Anterior cingulate cortex (tissue), 58 donors: ENCODE results near the gene TERT.
"Not testable (repeated sequence)": the region's sequence is repeated elsewhere in the genome, so short reads cannot be mapped to it uniquely, and the experiment has no call there.

Experiments used
- DNase-seq, 58 donors: peaks; one replicate each; lab custom pipeline; 2025; lab: John Stamatoyannopoulos, UW

The TERT gene

GRCh38 chr5:1294835-1295649 lies at the start of gene TERT:
Gene TERT, minus strand, starts transcription at chr5:1295068. Its CDS starts 79 bp downstream, at chr5:1294989.
- DNase-seq: peak in 1 of 58 donors; percentile 24

DNA sequence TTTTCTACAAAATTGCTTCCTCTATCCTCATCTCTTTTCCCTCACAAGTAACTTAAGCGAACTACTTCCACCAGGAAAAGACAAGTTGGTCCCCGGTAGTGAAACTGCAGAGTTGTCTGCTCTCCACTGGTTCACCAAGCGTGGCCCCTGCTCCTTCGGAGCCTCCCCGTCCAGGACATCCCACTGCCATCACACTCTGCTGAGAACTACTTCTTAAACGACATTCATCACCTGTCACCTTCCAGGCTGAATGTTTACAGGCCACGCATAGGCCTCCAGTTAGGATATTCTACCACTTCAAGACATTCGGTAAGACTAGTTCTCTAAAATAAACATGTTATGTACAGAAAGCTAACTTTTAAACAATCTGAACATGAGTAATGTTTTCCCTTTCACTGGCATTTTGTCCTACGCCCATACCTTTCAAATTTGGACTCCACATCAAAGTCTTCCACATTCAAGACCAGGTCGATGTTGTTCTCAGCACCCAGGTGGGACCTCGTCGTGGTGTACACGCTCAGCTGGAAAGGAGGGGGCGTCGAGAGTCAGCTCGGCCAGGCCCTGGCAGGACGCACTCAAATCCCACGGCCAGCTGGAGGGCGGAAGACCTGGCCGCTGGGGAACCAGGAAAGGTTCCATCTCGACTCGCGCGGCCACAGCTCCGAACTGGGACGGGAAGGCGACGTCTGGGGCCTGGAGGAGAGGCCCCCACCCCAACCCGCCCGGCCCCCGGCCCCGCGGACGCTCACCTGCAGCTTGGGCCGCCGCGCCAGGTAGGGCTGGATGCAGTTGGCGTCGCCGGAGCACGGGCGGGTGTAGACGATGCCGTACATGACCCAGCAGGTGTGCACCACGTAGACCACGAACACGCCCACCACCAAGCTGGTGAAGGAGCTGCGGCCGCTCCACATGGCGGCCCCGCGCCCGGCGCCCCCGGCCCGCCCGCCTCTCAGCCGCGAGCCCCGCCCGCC lies 49.3 kb upstream of the TERT start:
- DNase-seq: no peak

GRCh38 chr5:1343315-1343751 lies 48.5 kb upstream of the TERT start:
- DNase-seq: no peak

DNA sequence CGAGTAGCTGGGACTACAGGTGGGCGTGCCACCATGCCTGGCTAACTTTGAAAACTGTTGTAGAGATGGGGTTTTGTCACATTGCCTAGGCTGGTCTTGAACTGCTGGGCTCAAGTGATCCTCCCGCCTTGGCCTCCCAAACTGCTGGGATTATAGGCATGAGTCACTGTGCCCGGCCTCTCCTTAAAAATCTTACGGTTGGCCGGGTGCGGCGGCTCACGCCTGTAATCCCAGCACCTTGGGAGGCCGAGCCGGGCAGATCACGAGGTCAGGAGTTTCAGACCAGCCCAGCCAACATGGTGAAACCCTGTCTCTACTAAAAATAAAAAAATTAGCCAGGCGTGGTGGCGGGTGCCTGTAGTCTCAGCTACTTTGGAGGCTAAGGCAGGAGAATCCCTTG lies 47.8 kb upstream of the TERT start:
- not testable (repeated sequence) for DNase-seq

DNA sequence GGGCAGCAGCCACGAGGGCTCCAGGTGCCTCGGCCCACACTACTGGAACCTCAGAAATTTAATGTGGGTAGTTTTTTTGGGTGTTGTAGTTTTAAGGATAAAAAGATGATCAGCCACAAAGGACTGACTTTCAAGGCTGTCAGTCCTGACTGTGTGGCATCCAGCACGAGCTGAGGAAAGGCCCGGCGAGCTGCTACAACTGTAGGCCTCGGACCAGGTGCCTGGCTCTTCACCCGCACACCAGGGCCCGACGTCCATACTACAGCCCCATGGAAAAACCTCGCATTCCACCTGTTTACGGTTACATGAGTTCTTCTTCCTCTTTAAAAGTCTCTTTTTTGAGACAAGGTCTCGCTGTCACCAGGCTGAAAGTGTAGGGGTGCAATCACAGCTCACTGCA lies 47.4 kb upstream of the TERT start:
- DNase-seq: no peak

GRCh38 chr5:1341863-1342262 lies 47.0 kb upstream of the TERT start:
- DNase-seq: no peak

DNA sequence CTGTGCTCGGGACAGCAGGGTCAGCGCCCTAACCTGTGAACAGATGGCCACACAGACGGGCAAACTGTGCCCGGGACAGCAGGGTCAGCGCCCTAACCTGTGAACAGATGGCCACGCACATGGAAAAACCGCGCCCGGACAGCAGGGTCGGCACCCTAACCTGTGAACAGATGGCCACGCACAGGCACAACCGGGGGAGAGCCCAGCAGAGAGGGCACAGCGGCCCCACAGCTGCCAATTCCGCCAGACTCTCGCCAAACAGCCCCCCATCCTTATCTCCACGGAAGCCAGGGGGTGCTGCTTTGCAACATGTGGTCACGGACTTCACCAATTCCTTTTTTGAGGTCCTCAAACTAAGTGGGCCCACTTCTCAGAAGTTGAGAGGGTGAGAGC lies 44.9 kb upstream of the TERT start:
- not testable (repeated sequence) for DNase-seq

- DNase-seq: not testable (repeated sequence)
These were observed 44.4 kb upstream of the TERT start for GRCh38 chr5:1339139-1339817.

- DNase-seq: no peak
These were observed 43.7 kb upstream of the TERT start for GRCh38 chr5:1338506-1339070.

DNA sequence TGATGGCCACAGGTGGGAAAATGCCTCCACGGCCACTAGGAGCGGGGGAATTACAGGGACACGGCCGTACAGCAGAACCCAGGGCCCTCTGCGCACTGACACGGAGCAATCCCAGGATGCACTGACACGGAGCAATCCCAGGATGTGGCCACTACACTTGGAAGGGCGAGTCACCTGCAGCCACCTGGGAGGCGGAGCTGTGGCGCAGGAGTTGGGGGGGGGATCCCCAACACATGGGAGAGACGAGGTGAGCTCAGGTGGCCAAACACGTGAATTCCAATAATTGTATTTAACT lies 43.3 kb upstream of the TERT start:
- no peak for DNase-seq

GRCh38 chr5:1337489-1338195 lies 42.8 kb upstream of the TERT start:
- no peak for DNase-seq

DNA sequence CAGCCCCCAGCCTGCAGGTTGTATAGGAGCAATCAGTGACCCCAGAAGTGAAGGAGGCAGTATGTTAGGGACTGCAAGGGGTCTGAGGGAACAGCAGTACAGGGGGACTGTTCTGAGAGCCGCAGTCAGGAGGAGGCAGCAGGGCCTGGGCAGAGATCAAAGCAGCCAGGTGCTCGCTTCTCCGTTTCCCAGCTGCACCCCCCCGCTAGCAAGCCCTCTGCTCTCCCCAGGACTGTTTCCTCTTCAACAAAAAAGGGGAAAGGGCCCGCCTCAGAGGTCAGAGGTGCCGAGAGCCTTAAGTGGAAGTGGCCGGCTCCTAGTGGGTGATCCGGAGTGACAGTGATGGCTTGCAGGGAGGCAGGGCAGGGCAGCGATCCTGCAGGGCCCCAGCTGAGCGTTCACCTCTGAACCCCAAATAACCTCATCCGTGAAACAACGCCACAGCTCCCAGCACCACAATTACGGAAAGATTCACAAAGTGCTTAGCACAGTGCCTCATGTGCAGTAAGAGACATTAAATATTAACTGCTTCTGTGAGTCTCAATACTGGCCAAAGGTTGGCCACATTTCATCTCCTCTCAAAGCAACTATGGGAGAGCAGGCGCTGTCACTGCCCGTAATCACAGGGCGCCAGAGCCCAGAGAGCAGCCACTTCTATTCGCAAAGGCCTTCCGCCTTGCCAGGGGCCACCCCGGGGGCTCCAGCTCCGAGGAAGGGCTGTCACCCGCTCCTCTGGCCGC lies 42.1 kb upstream of the TERT start:
- DNase-seq: no peak

DNA sequence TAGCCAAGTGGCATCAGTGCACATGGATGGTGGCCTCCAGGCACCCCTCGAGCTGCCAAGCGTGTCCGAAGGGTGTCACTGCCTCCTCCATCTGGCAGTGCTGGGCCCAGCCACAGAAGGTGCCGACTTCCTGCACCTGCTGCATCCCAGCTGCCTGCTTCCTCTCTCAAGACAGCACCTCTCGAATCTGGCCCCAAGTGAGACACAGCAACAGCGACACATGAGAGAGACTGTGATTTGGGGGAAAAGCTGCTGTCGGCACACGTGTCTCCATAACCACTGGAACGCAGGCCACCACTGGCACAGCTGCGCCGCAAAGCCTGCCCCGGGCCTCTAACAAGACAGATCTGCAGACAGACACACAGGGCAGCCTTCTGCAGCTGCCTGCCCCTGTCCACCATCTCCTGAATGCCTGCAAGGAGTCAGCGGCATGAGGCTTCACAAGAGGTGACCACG lies 41.3 kb upstream of the TERT start:
- no peak for DNase-seq

GRCh38 chr5:1335540-1336095 lies 40.8 kb upstream of the TERT start:
- DNase-seq: no peak

DNA sequence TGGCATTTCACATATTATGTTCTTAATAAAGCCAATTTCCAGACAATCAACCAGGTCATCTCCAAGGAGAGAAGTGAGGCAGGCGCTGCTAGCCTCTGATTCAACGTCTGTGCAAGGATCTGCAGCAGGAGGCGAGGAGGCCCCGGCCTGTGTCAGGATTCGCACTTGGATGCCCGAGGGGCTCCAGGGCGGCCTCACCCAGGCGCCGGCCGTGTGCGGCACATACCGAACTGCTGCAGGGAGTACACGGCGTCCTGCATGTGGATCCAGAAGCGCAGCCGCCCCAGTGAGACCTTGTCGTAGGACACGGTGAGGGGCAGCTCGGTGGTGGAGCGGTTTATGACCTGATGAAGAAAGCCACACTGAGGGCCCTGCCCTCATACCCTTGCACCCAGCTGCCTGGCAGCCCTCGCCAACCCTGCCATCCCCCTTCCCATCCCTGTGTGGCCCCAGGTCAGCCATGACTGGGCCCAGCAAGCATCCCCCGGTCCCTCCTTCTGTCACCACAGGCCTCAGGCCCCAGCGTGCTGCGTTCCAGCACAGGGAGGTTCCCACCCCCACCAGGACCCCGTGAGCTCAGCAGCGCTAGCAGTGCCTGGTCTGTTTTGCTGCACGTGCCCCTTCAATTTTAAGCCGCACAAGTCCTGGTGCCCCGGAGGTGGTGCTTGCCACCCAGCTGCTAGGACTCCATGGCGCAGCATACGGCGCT lies 40.1 kb upstream of the TERT start:
- no peak for DNase-seq

GRCh38 chr5:1333986-1334385 lies 39.1 kb upstream of the TERT start:
- no peak for DNase-seq

GRCh38 chr5:1333286-1333685 lies 38.4 kb upstream of the TERT start:
- not testable (repeated sequence) for DNase-seq

- no peak for DNase-seq
These were observed 37.7 kb upstream of the TERT start for GRCh38 chr5:1332461-1333001.
